Islet of Langerhans (tissue), 1 donor: Measurements from ENCODE around the gene FGD3.

Source experiments
- FAIRE-seq: peaks from one replicate; lab custom pipeline; 2011; peaks lifted over from hg19 to GRCh38; lab: Jason Lieb, UNC

FGD3 gene

DNA sequence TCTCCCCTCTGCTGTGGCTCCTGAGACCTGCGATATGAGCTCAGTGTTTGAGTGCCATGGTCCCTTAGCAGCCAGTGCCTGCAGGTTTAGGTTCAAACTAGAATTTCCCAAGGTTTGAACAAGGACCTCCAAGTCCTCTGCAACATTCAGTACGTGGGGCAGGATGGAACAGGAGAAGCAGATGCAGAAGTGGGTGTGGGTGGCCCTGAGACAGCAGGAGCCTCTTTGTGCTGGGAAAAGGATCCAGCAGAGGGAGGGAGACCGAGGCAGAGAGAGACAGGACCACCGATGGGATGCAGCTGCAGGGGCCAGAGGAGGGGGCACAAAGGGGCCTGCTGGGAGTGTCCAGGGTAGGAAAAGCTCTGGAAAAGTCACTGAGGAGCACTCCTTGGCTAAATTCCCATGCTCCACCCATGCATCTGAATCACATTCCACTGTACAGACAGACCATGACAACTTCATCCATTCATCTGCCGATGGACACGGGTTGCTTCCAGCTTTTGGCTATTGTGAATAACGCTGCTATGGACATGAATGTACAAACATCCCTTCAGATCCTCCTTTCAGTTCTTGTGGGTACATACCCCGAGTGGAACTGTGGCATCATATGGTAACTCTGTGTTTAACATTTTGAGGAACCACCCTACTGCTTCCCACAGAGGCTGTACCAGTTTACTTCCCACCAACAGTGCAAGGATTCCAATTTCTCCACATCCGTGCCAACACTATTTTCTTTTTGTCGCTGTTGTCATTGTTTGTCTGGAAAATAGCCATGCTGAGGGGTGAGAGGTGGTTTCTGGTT, 84.5 kb downstream of the FGD3 start:
- no peak for FAIRE-seq

- FAIRE-seq: no peak
Observed at GRCh38 chr9:93032545-93032944, 85.2 kb downstream of the FGD3 start.

DNA sequence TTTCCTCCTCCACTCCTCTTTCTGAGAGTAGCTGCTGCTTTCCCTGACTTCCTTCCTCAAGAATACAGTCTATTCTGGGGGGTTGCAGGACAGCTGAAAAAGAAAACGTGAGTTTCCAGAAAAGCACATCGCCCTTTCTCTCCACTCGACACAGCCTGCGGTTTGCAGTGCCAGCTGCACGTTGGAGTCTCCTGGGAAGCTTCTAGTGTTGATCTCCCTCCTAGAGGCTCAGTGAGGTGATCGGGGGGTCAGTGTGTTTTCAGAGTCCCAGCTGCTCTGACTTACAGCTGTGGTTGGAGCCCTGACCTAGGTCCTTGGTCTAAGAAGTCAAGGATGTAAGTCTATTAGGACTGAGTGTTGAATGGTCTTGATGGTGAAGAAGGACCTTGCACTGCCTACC, 86.2 kb downstream of the FGD3 start:
- no peak for FAIRE-seq

DNA sequence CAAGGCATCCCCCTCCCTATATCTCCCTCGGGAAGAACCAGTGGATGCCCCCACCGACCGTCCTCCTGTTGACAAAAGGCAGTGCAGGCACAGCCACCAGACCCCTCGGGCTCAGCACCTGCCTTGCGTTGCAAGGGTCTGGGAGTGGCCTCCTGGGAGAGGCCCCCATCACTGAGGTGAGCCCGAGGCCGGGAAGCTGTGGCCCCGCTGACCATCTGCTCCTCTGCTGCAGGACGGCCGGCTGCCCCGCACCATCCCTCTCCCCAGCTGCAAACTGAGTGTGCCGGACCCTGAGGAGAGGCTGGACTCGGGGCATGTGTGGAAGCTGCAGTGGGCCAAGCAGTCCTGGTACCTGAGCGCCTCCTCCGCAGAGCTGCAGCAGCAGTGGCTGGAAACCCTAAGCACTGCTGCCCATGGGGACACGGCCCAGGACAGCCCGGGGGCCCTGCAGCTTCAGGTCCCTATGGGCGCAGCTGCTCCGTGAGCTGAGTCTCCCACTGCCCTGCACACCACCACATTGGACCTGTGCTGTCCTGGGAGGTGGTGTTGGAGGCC, 87.9 kb downstream of the FGD3 start:
- FAIRE-seq: no peak

DNA sequence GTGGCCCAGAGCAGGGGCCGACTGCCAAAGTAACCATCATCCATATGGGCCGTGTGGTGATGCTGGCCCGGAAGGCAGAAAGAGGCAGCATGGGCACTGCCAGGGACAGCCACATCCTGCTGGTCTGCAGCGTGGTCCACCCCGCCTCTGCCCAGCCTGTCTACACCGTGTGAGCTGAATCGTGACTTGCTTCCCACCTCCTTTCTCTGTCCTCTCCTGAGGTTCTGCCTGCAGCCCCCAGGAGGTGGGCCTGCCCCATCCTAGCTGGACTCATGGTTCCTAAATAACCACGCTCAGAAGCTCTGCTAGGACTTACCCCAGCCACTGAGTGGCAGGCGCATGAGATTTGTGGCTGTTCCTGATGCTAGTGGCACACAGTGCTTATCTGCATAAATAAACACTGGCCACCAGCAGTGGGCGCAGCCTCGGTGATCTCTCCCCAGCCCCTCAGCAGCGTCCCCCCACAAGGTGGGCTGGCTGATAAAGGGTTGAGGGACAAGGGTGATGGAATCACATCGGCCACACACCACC, 88.6 kb downstream of the FGD3 start:
- no peak for FAIRE-seq

DNA sequence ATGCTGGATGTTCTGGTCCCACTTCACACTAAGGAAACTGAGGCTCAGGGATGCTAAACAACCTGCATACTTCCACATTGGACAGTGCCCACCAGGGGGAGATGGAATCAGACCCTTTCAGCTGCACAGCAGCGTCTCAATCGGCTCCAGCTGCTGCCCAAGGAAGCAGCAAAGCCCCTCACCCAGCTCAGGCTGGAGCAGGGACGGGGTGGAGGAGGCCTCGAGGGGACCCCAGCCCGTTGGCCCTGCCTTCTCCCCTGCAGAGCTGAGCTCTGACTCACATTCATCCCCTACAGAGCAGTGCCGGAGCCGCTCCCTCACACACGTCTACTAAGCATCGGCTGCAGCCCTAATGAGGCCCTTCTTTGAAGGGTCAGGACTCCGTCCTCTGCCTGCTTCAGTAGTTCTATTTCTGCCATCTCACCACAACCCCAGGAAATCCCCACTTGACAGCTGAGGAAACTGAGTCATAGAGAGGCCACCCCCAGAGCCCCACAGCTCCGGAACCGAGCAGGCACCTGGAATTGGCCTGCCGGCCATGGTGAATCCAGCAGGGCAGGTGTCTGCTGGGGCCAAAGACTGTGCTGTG, 89.7 kb downstream of the FGD3 start:
- FAIRE-seq: no peak

DNA sequence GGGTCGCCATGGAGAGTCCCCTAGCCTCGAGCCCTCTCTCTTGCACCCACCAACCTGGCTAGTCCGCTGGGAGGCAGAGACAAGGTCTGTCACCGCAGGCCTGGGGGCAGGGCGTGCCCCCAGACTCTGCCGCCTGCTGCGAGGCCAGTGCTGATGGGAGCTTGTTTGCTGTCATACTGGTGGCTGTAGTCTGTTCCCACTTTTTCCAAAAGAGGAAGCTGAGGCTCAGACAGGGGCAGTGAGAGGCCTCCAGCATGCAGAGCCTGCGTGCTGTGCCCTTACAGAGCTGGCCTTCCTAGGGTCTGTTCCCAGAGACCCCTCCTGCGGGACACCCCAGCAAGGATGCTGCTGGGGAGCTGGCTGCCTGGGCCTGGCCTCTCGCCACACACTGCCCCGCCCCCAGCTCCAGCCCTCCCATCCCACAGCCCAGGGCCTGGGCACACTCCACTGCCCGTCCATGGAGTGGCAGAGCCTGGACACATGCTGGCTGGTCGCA, 90.2 kb downstream of the FGD3 start:
- no peak for FAIRE-seq

DNA sequence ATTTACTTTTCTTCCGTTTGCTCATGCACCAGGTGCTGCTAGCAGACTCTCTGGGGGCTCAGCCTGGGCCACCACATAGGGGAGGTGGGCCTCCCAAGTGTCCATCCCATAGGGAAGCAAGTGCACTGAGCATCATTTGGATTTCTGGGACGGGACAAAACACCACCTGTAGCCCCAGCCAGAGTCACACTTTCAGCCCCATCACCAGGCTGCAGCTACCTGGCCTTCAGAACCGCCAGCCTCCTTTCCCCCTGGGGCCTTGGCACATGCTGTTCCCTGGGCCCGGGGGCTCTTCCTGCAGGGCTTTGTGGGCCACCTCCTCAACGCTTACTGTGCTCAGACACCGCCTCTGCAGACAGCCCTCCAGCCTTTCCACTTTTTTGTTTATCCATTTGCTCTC, 91.6 kb downstream of the FGD3 start:
- FAIRE-seq: no peak

DNA sequence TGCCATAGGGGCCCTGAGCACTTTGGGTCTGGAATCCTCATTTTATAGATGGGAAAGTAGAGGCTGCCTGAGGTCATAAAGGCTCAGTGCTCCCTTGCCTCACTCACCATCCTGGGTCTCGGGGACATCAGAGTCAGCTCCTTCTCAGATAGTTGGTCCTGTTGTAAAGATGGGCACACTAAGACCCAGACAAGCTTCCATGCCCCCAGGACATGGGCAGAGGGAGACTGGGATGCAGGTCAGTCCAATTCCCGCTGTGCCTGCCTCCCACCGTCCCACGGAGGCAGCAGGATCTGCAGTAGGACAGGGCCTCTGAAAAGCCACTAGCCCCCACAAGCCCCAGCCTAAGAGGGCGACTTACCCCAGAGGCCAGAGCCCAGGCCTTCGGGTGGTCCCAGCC, 92.1 kb downstream of the FGD3 start:
- no peak for FAIRE-seq

DNA sequence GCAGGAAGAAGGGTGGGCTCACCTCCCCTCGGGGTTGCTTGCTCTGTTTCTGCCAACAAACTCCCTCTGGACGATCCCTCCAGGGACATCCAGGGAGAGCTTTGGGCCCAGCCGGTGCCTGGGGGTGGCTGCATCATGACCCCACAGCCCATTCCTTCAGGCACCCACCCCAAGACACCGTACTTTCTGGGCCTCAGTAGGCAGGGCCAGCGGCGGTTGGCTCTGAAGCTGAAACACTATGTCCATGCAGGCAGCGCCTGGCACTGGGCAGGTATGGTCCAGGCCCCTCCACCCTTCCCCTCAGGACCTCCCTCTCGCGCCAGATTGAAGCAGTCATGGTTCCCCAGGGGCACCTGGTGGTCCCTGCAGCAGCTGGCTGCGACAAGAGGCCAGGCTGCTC, 92.7 kb downstream of the FGD3 start:
- FAIRE-seq: no peak

DNA sequence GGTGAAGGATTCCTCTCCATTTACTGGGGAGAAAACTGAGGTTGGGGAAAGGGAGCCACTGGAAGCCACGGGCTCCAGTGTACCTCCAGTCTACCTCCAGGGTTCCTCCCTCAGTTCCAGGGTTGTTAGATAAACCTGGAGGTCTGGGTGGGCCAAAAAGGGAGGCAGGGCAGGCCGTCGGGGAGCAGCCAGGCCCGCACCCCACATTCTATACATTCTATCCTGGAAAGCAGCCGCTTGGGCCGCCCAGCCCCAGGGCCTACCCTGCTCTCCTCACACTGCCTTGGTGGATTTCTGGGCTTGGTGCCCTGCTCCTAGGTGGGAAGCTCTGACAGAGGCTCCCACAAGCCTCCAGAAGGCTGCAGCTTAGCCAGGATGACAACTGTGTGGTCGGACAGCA, 93.1 kb downstream of the FGD3 start:
- no peak for FAIRE-seq

DNA sequence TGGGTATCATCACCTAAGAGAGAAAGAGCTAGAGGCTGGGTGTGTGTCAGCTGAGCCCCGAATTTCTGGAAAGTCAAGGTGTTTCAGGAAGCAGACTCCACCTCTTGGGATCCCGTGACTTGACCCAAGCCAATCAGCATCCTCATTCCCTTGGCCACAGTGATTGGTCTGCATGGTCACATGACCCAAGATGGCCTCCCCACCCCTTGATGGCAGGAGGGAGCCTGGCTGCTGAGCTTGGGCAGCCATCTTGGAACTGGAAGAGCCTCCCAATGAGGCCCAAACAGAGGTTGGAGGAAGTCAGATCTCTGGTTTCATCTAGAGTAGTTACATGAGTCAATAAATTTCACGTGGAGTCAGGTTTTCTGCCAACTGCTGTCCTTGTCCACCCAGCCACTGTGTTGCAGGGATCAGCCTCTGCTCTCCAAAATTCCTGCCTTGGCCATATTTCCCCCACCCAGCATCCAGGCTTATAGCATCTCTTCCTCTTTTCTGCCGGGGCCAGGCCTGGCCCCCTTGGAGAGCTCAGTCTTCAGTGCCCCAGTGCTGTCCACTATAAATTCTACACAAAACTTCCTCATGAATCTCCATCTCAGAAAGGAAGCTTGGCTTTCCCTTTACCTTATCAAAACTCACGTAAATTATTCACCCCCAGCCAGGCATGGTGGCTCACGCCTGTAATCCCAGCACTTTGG, 93.9 kb downstream of the FGD3 start:
- no peak for FAIRE-seq

DNA sequence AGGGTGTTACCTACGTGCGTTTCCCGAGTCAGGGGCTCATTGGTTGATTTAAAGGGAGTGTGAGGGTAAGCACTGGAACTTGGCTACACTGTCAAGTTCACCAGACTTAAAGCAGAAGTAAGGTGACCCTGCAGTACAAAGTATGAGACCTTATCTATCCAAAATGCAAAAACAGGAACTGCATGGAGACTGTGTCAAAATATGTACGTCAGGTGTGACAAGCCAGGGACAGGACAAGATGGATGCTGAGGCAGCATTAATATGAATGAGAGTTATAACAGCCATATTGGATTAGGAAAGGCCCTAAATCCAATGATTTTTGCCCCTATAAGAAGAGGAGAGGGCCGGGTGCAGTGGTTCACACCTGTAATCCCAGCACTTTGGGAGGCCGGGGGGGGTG, 95.8 kb downstream of the FGD3 start:
- no peak for FAIRE-seq

DNA sequence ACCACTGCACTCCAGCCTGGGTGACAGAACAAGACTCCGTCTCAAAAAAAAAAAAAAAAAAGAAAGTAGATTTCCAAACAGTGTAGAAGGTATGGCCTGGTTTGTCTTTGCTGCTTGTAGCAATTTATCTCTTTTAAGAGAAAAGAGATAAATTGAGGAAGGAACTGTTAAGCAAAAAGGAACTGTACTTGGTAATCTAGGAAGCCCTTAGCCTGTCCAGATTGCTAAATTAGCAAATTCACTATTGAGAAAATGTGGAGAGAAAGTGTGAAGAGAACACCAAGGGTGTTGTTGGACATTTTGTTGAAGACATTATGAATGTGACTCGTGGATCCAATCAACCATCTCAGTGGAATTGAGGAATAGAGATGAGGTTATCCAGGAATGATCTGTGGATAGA, 98.2 kb downstream of the FGD3 start:
- FAIRE-seq: no peak

GRCh38 chr9:93048566-93049448, 101.5 kb downstream of the FGD3 start:
- no peak for FAIRE-seq

DNA sequence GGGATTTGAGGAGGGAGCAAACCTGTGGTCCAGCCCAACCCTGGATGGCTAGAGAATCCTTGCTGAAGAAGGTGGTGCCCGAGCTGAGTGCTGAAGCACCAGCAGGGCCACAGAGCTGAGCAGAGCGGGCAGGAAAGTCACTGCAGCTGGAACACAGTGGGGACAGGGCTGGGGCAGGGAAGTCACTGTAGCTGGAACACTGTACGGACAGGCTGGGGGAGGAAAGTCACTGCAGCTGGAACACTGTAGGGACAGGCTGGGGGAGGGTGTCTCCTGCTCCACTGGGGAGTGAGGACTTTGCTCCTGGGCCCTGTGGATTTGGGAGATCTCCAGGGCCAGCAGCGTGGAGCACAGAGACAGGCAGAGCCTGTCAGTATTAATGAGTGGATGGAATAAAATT, 102.2 kb downstream of the FGD3 start:
- no peak for FAIRE-seq

GRCh38 chr9:93050231-93050630, 102.9 kb downstream of the FGD3 start:
- FAIRE-seq: no peak

- no peak for FAIRE-seq
Observed at GRCh38 chr9:93051680-93052089, 104.4 kb downstream of the FGD3 start.

GRCh38 chr9:93052791-93053540, 105.6 kb downstream of the FGD3 start:
- FAIRE-seq: no peak

GRCh38 chr9:93053781-93054331, 106.5 kb downstream of the FGD3 start:
- no peak for FAIRE-seq
